SK-N-SH (cell line): ENCODE results near the gene SDK1. TPM values are rescaled to one million over a fixed set of nuclear protein-coding genes. Genes with fewer than 3 reads are reported as not detected.
A peak's percentile ranks its signal among the peaks of the same experiment; 100 is the strongest.

Experiments used
- CTCF ChIA-PET: fragments of 300-600, 350-600 bp; formaldehyde crosslinking; extraction: SDS; loops from one replicate; lab custom pipeline; 2021; lab: Yijun Ruan, JAX
- POLR2A ChIA-PET: fragments of 350-600 bp; sonication (Branson Sonifier 250); formaldehyde crosslinking; extraction: SDS; loops from one replicate; lab custom pipeline; 2020; ENCODE audit warnings: antibody characterized with exemption, inconsistent platforms; lab: Yijun Ruan, JAX
- DNase-seq: peaks from one replicate; pipeline ENCODE4 v3.0.0; 2012
- H2AFZ ChIP-seq: fragments of 200-600 bp; sonication (generic); 2 replicates; pipeline ENCODE4 v1.8.1; 2016; ENCODE audit warnings: antibody characterized with exemption, mild to moderate bottlenecking, low read depth
- H3F3A ChIP-seq: fragments of 200-600 bp; sonication (generic); replicated peaks from 2 replicates; pipeline ENCODE3; 2016; ENCODE audit warnings: antibody characterized with exemption, mild to moderate bottlenecking; ENCODE audit not compliant: insufficient read depth
- H3K27ac ChIP-seq, 2 experiments: fragments of 200-500 bp in 1 of 2; fragments of 200-600 bp in 1 of 2; sonication (Bioruptor generic) in 1 of 2; sonication (generic), shearing (Covaris generic) in 1 of 2; 2 replicates each; pipeline versions ENCODE4 v1.5.1 to v1.6.1; 2014 to 2016; ENCODE audit warnings: low read depth in 2 of 2, inconsistent platforms in 1 of 2, low read length in 1 of 2, mild to moderate bottlenecking in 1 of 2, mixed read lengths in 1 of 2
- H3K27me3 ChIP-seq: fragments of 200-600 bp; sonication (generic), shearing (Covaris generic); 2 replicates; pipeline ENCODE4 v1.6.1; 2016; ENCODE audit warnings: mixed run types; ENCODE audit not compliant: insufficient read depth
- H3K36me3 ChIP-seq, 2 experiments: fragments of 200-500 bp in 1 of 2; fragments of 200-600 bp in 1 of 2; sonication (Bioruptor generic) in 1 of 2; sonication (generic) in 1 of 2; replicated peaks in 1 of 2; 2 replicates each; pipeline versions ENCODE3 to v1.5.1; 2014 to 2016; ENCODE audit warnings: low read length in 1 of 2, mild to moderate bottlenecking in 1 of 2; ENCODE audit not compliant: insufficient read depth in 2 of 2, control insufficient read depth in 1 of 2
- H3K4me1 ChIP-seq, 2 experiments: fragments of 200-500 bp in 1 of 2; fragments of 200-600 bp in 1 of 2; sonication (Bioruptor generic) in 1 of 2; sonication (generic), shearing (Covaris generic) in 1 of 2; 2 replicates each; pipeline versions ENCODE4 v1.5.1 to v1.6.1; 2014 to 2016; ENCODE audit warnings: low read depth in 1 of 2, low read length in 1 of 2, mixed run types in 1 of 2; ENCODE audit not compliant: insufficient read depth in 2 of 2, control insufficient read depth in 1 of 2
- H3K4me2 ChIP-seq: fragments of 200-600 bp; sonication (generic), shearing (Covaris generic); 2 replicates; pipeline ENCODE4 v1.6.1; 2017; ENCODE audit warnings: mixed run types
- H3K4me3 ChIP-seq, 2 experiments: fragments of 200-500 bp in 1 of 2; fragments of 200-600 bp in 1 of 2; sonication (Bioruptor generic) in 1 of 2; sonication (generic), shearing (Covaris generic) in 1 of 2; 2 replicates each; pipeline versions ENCODE4 v1.5.1 to v1.8.1; 2014 to 2016; ENCODE audit warnings: low read depth in 2 of 2, inconsistent platforms in 1 of 2, low read length in 1 of 2, mild to moderate bottlenecking in 1 of 2, mixed read lengths in 1 of 2, moderate library complexity in 1 of 2
- H3K79me2 ChIP-seq: fragments of 200-600 bp; sonication (generic); 2 replicates; pipeline ENCODE4 v1.8.1; 2017; ENCODE audit warnings: mild to moderate bottlenecking; ENCODE audit not compliant: insufficient read depth
- H3K9ac ChIP-seq: fragments of 200-600 bp; sonication (generic); 2 replicates; pipeline ENCODE4 v1.6.1; 2017; ENCODE audit warnings: mixed run types
- H3K9me2 ChIP-seq: fragments of 200-600 bp; sonication (generic); 2 replicates; pipeline ENCODE4 v1.6.1; 2017; ENCODE audit warnings: mixed run types
- H3K9me3 ChIP-seq: fragments of 200-600 bp; sonication (generic); 2 replicates; pipeline ENCODE4 v1.6.1; 2017; ENCODE audit warnings: mixed run types, mild to moderate bottlenecking, moderate library complexity
- H4K20me1 ChIP-seq: fragments of 200-600 bp; sonication (generic); 2 replicates; pipeline ENCODE4 v1.6.1; 2017; ENCODE audit warnings: mild to moderate bottlenecking, mixed run types; ENCODE audit not compliant: insufficient read depth
- ELF1 ChIP-seq: IDR thresholded peaks from 2 replicates; pipeline ENCODE4 v1.4.0; 2012
- FOSL2 ChIP-seq: IDR thresholded peaks from 2 replicates; pipeline ENCODE4 v1.4.0; 2012; ENCODE audit warnings: low read depth, mild to moderate bottlenecking, moderate library complexity, borderline replicate concordance
- MXI1 ChIP-seq: IDR thresholded peaks from 2 replicates; pipeline ENCODE4 v1.6.1; 2012; ENCODE audit warnings: mild to moderate bottlenecking, low read depth, low read length, improper control_type of control experiment
- NFIC ChIP-seq: IDR thresholded peaks from 2 replicates; pipeline ENCODE4 v1.4.0; 2012; ENCODE audit warnings: borderline replicate concordance
- RAD21 ChIP-seq: IDR thresholded peaks from 2 replicates; pipeline ENCODE4 v1.6.1; 2012; ENCODE audit warnings: mild to moderate bottlenecking, low read length
- RCOR1 ChIP-seq: fragments of 150-350 bp; IDR thresholded peaks from 2 replicates; pipeline ENCODE4 v1.6.1; 2017; ENCODE audit warnings: antibody characterized with exemption, low read length
- TAF1 ChIP-seq: IDR thresholded peaks from 2 replicates; pipeline ENCODE4 v1.6.1; 2012; ENCODE audit warnings: low read depth, mild to moderate bottlenecking, low read length, moderate library complexity, borderline replicate concordance
- WGBS: methylation state at CpG from one replicate; pipeline ENCODE4 v1.1.6; 2017; ENCODE audit warnings: low lambda C conversion rate; 5-methylcytosine and 5-hydroxymethylcytosine counted together
- polyA plus RNA-seq, 3 experiments: library from polyadenylated mRNA; depleted of rRNA; stranded (reverse); fragments of >200 nt; gene quantifications; 2 replicates each; pipeline ENCODE4 v1.2.3, GENCODE V29; 2012
- TF ChIP-seq, protein P1 (sequence below): IDR thresholded peaks from 2 replicates; pipeline ENCODE4 v1.6.1; 2012; ENCODE audit warnings: mild to moderate bottlenecking, low read depth, low read length, moderate library complexity
- TF ChIP-seq, protein P2 (sequence below): IDR thresholded peaks from 2 replicates; pipeline ENCODE4 v1.4.0; 2012; ENCODE audit warnings: low read depth
- TF ChIP-seq, protein P3 (sequence below): IDR thresholded peaks from 2 replicates; pipeline ENCODE4 v1.4.0; 2012; ENCODE audit warnings: low read depth, borderline replicate concordance

SDK1 gene
- polyA plus RNA-seq, 1 of the 3 experiments (the other 2 are of a cell fraction): 1.2 TPM

DNA sequence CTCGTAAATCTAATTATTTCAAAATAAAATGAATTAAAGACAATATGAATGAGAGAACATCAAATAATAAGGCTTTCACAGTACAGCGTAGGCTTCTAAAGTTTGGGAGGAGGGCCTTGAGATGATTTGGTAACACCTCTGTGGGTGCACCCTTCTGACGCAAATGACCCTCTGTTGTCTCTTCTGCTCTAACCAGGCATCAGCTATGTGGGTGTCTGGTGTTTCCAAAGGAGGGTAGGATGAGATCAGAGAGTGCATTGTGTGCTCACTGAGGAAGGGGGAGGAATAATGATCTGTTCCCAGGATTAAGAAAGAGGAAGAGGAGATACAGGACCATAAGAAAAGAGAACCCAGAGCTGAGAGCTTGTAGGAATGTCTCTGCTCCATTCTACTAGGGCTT is 420.4 kb downstream of the SDK1 start:
- ChIA-PET CTCF (no interaction called here), POLR2A (no interaction called here)
- Histone ChIP-seq H3K9me2 (no peaks in the 10 kb centered on the region), H3K36me3 (no peaks in the 10 kb centered on the region), H3K4me2 (no peak overlapping the region), H4K20me1 (no peaks in the 10 kb centered on the region), H3K27me3 (no peaks in the 10 kb centered on the region), H3K4me1 (no peaks in the 10 kb centered on the region; a peak in 1 of 4 replicates)
- DNase-seq: no peak
- 77% methylated on average over 3 of the region's 3 CpGs for WGBS
- no peak for TF ChIP-seq FOSL2
- no peak for TF ChIP-seq MXI1
- no peak for TF ChIP-seq RCOR1
- no peak for TF ChIP-seq ELF1
- TF ChIP-seq, protein P1, sequence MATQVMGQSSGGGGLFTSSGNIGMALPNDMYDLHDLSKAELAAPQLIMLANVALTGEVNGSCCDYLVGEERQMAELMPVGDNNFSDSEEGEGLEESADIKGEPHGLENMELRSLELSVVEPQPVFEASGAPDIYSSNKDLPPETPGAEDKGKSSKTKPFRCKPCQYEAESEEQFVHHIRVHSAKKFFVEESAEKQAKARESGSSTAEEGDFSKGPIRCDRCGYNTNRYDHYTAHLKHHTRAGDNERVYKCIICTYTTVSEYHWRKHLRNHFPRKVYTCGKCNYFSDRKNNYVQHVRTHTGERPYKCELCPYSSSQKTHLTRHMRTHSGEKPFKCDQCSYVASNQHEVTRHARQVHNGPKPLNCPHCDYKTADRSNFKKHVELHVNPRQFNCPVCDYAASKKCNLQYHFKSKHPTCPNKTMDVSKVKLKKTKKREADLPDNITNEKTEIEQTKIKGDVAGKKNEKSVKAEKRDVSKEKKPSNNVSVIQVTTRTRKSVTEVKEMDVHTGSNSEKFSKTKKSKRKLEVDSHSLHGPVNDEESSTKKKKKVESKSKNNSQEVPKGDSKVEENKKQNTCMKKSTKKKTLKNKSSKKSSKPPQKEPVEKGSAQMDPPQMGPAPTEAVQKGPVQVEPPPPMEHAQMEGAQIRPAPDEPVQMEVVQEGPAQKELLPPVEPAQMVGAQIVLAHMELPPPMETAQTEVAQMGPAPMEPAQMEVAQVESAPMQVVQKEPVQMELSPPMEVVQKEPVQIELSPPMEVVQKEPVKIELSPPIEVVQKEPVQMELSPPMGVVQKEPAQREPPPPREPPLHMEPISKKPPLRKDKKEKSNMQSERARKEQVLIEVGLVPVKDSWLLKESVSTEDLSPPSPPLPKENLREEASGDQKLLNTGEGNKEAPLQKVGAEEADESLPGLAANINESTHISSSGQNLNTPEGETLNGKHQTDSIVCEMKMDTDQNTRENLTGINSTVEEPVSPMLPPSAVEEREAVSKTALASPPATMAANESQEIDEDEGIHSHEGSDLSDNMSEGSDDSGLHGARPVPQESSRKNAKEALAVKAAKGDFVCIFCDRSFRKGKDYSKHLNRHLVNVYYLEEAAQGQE: no peak
- TF ChIP-seq, all 33 proteins: peak for 0
- no peak overlapping the region for H3K9ac ChIP-seq
- H2AFZ ChIP-seq: no peak overlapping the region
- no peak overlapping the region for H3K4me3 ChIP-seq
- no peaks in the 10 kb centered on the region for H3F3A ChIP-seq
- no peak overlapping the region for H3K27ac ChIP-seq
- no peaks in the 10 kb centered on the region for H3K9me3 ChIP-seq
- H3K79me2 ChIP-seq: no peaks in the 10 kb centered on the region

DNA sequence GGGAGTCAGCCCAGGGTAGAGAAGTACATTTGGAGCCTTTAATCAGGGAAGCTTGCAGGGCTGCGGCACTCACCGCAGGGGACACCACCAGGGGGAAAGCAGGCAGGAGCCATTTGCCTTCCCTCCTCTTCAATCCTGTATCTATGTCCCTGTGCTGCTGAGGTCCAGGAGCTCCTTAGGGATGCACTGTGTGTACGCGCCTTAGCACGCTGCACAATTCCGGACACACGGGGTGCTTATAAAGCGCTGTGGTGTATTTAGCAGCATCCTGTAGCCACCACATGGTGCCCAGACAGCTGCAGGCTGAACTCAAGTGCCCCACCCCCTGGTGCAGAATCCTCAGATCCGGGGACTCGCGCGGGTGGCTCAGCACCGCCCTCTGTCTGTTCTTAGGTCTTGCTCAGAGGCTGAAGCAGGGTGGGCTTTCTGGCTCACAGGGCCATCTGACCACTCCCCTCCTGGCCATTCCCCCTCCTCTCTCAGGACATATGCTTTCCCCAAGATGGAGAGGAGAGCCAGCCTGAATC is 421.4 kb downstream of the SDK1 start:
- H3K9ac ChIP-seq: no peak overlapping the region
- POLR2A ChIA-PET: no interaction called here
- H3K9me2 ChIP-seq: no peaks in the 10 kb centered on the region
- TF ChIP-seq RAD21 (peak; percentile 42), NFIC (no peak), TAF1 (no peak)
- TF ChIP-seq, protein P2, sequence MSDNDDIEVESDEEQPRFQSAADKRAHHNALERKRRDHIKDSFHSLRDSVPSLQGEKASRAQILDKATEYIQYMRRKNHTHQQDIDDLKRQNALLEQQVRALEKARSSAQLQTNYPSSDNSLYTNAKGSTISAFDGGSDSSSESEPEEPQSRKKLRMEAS: no peak
- TF ChIP-seq, protein P3, sequence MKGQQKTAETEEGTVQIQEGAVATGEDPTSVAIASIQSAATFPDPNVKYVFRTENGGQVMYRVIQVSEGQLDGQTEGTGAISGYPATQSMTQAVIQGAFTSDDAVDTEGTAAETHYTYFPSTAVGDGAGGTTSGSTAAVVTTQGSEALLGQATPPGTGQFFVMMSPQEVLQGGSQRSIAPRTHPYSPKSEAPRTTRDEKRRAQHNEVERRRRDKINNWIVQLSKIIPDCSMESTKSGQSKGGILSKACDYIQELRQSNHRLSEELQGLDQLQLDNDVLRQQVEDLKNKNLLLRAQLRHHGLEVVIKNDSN: no peak
- TF ChIP-seq, all 33 proteins: peak for 1
- Histone ChIP-seq H3K9me3 (no peaks in the 10 kb centered on the region), H3K79me2 (no peaks in the 10 kb centered on the region), H3K4me3 (no peak overlapping the region), H4K20me1 (no peaks in the 10 kb centered on the region), H3F3A (no peaks in the 10 kb centered on the region), H3K27me3 (no peaks in the 10 kb centered on the region), H3K4me1 (no peaks in the 10 kb centered on the region; a peak in 1 of 4 replicates), H3K4me2 (no peak overlapping the region), H3K36me3 (no peaks in the 10 kb centered on the region), H3K27ac (no peak overlapping the region), H2AFZ (no peak overlapping the region)
- CTCF ChIA-PET: interaction anchor here (1.0 to 1.5 kb wide), 2 partner anchors 9 to 155 kb away, joined by 3 to 4 read pairs; no protein-coding TSS in a partner anchor
- 77% methylated on average over 13 of the region's 13 CpGs for WGBS
- DNase-seq: peak; percentile 50
